Loucy (cell line): ENCODE data around the gene UBR4.

Experiments used
- CTCF ChIP-seq: fragments of 200-600 bp; sonication (generic); conservative IDR thresholded peaks from 2 replicates; pipeline ENCODE4 v1.5.1; 2014; ENCODE audit warnings: mild to moderate bottlenecking, antibody characterized with exemption, low read length
- EZH2phosphoT487 ChIP-seq: fragments of 200-600 bp; IDR thresholded peaks from 2 replicates; pipeline ENCODE4 v1.6.1; 2018; ENCODE audit warnings: antibody characterized with exemption, mild to moderate bottlenecking, moderate library complexity, borderline replicate concordance

- TF ChIP-seq CTCF (no peak), EZH2phosphoT487 (no peak)
Measured at GRCh38 chr1:19157653-19158052, 52.4 kb downstream of the UBR4 start.
